Skeletal muscle tissue (tissue), 4 donors: ENCODE results near the gene EIF4E2. TPM values are rescaled to one million over a fixed set of nuclear protein-coding genes. Genes with fewer than 3 reads are reported as not detected.

Experiments used
- H3K27ac ChIP-seq: one replicate; pipeline ENCODE4 v1.7.0; 2013; ENCODE audit warnings: mild to moderate bottlenecking, low read depth, low read length, inconsistent platforms
- H3K27me3 ChIP-seq, 3 donors: one replicate each; pipeline ENCODE4 v1.7.0; 2013; ENCODE audit warnings: low read length in 3 of 3; ENCODE audit not compliant: control insufficient read depth in 3 of 3, insufficient read depth in 3 of 3
- H3K36me3 ChIP-seq, 3 donors: one replicate each; pipeline ENCODE4 v1.7.0; 2013; ENCODE audit warnings: low read length in 3 of 3; ENCODE audit not compliant: control insufficient read depth in 3 of 3, insufficient read depth in 3 of 3
- H3K4me1 ChIP-seq, 3 donors: one replicate each; pipeline ENCODE4 v1.7.0; 2013; ENCODE audit warnings: low read length in 3 of 3, mild to moderate bottlenecking in 3 of 3; ENCODE audit not compliant: control insufficient read depth in 3 of 3, insufficient read depth in 3 of 3
- H3K4me3 ChIP-seq, 3 donors: one replicate each; pipeline ENCODE4 v1.7.0; 2013; ENCODE audit warnings: low read length in 3 of 3
- H3K9ac ChIP-seq, 3 donors: one replicate each; pipeline ENCODE4 v1.7.0; 2013; ENCODE audit warnings: low read length in 3 of 3, mild to moderate bottlenecking in 3 of 3, moderate library complexity in 2 of 3, low read depth in 1 of 3
- H3K9me3 ChIP-seq, 3 donors: one replicate each; pipeline ENCODE4 v1.7.0; 2013; ENCODE audit warnings: low read length in 3 of 3; ENCODE audit not compliant: control insufficient read depth in 3 of 3
- total RNA-seq: library from RNA; depleted of rRNA; stranded (reverse); fragments of >200 nt; gene quantifications from one replicate; pipeline ENCODE4 v1.2.3, GENCODE V29; 2014
- donor health status: Osteomylitis.

EIF4E2 gene
- total RNA-seq, 1 donor from 2014 or later, result 204 TPM

GRCh38 chr2:232520489-232520888 is 30.0 kb upstream of the EIF4E2 start:
- Histone ChIP-seq H3K27ac (no peak overlapping the region), H3K4me3 (no peak overlapping the region), H3K9me3 (no peaks in the 10 kb centered on the region), H3K36me3 (no peaks in the 10 kb centered on the region), H3K27me3 (peaks cover 8 to 27% (median 12%) of the 10 kb centered on the region in 3 donors), H3K9ac (no peak overlapping the region), H3K4me1 (peaks cover 21 to 41% (median 39%) of the 10 kb centered on the region in 3 donors)

GRCh38 chr2:232521098-232521497 is 29.4 kb upstream of the EIF4E2 start:
- Histone ChIP-seq H3K27me3 (peaks cover 8 to 27% (median 12%) of the 10 kb centered on the region in 3 donors), H3K4me1 (peaks cover 22 to 38% (median 34%) of the 10 kb centered on the region in 3 donors), H3K9ac (no peak overlapping the region), H3K36me3 (no peaks in the 10 kb centered on the region), H3K9me3 (no peaks in the 10 kb centered on the region), H3K4me3 (no peak overlapping the region), H3K27ac (no peak overlapping the region)

- H3K4me3 ChIP-seq, result peak overlapping the region in 2 of 3 donors; percentile 61 to 64
- no peaks in the 10 kb centered on the region for H3K36me3 ChIP-seq
- no peak overlapping the region for H3K27ac ChIP-seq
- H3K9ac ChIP-seq, result peak overlapping the region; percentile 33 to 79 (median 50)
- peaks cover 30 to 43% (median 38%) of the 10 kb centered on the region in 3 donors for H3K4me1 ChIP-seq
- H3K27me3 ChIP-seq, result peaks cover 10 to 27% (median 12%) of the 10 kb centered on the region in 3 donors
- H3K9me3 ChIP-seq, result no peaks in the 10 kb centered on the region
Measured at GRCh38 chr2:232521959-232522622, 28.4 kb upstream of the EIF4E2 start.

- Histone ChIP-seq H3K27ac (peak overlapping the region; percentile 83), H3K9ac (peak overlapping the region; percentile 75 to 88 (median 86)), H3K27me3 (peaks cover 10 to 27% (median 10%) of the 10 kb centered on the region in 3 donors), H3K9me3 (no peaks in the 10 kb centered on the region), H3K4me1 (peaks cover 35 to 49% (median 43%) of the 10 kb centered on the region in 3 donors), H3K4me3 (peak overlapping the region; percentile 63 to 69 (median 66)), H3K36me3 (no peaks in the 10 kb centered on the region)
Measured at GRCh38 chr2:232522623-232523401, 27.7 kb upstream of the EIF4E2 start.

- H3K9ac ChIP-seq, result peak overlapping the region; percentile 75 to 88 (median 86)
- peaks cover 40 to 54% (median 48%) of the 10 kb centered on the region in 3 donors for H3K4me1 ChIP-seq
- peak overlapping the region; percentile 63 to 69 (median 66) for H3K4me3 ChIP-seq
- H3K9me3 ChIP-seq, result no peaks in the 10 kb centered on the region
- peaks cover 10 to 27% (median 10%) of the 10 kb centered on the region in 3 donors for H3K27me3 ChIP-seq
- peak overlapping the region; percentile 83 for H3K27ac ChIP-seq
- H3K36me3 ChIP-seq, result no peaks in the 10 kb centered on the region
Measured at GRCh38 chr2:232523402-232523681, 27.1 kb upstream of the EIF4E2 start.

- Histone ChIP-seq H3K9me3 (no peaks in the 10 kb centered on the region), H3K27ac (peak overlapping the region; percentile 83), H3K27me3 (peaks cover 10 to 27% (median 10%) of the 10 kb centered on the region in 3 donors), H3K9ac (peak overlapping the region; percentile 75 to 88 (median 86)), H3K4me1 (peaks cover 46 to 60% (median 54%) of the 10 kb centered on the region in 3 donors), H3K4me3 (peak overlapping the region; percentile 63 to 69 (median 66)), H3K36me3 (no peaks in the 10 kb centered on the region)
Measured at GRCh38 chr2:232523682-232524597, 26.5 kb upstream of the EIF4E2 start.

- Histone ChIP-seq H3K9me3 (no peaks in the 10 kb centered on the region), H3K27ac (peak overlapping the region; percentile 83), H3K4me3 (peak overlapping the region in 2 of 3 donors; percentile 63 to 69), H3K4me1 (peaks cover 55 to 68% (median 63%) of the 10 kb centered on the region in 3 donors), H3K9ac (peak overlapping the region; percentile 75 to 88 (median 86)), H3K27me3 (peaks cover 10 to 21% (median 10%) of the 10 kb centered on the region in 3 donors), H3K36me3 (no peaks in the 10 kb centered on the region)
Measured at GRCh38 chr2:232524771-232525170, 25.7 kb upstream of the EIF4E2 start.

- Histone ChIP-seq H3K36me3 (no peaks in the 10 kb centered on the region), H3K4me1 (peaks cover 56 to 71% (median 64%) of the 10 kb centered on the region in 3 donors), H3K9me3 (no peaks in the 10 kb centered on the region), H3K27me3 (peaks cover 10 to 21% (median 10%) of the 10 kb centered on the region in 3 donors), H3K4me3 (no peak overlapping the region), H3K27ac (peak overlapping the region; percentile 83), H3K9ac (peak overlapping the region; percentile 75 to 88 (median 86))
Measured at GRCh38 chr2:232525199-232525598, 25.3 kb upstream of the EIF4E2 start.

GRCh38 chr2:232525791-232526371 is 24.6 kb upstream of the EIF4E2 start, which contains the start of gene CHRND:
Gene CHRND (plus strand): TSS chr2:232526160. CDS start chr2:232526216, 56 bp downstream.
- Histone ChIP-seq H3K27ac (peak within 1 kb of the TSS; percentile 95), H3K9me3 (no peaks in the 10 kb centered on the region), H3K36me3 (no peaks in the 10 kb centered on the region), H3K4me1 (peaks cover 58 to 73% (median 70%) of the 10 kb centered on the region in 3 donors), H3K9ac (peak within 1 kb of the TSS; percentile 85 to 88 (median 86)), H3K4me3 (peak within 1 kb of the TSS; percentile 66 to 77 (median 72)), H3K27me3 (peaks cover 10 to 26% (median 10%) of the 10 kb centered on the region in 3 donors)
